ENCODE data around the gene CACNG4.

- no peak for TF ChIP-seq CTCF (IDR thresholded peaks at IDR 0.05)
- TF ChIP-seq POLR2A (IDR thresholded peaks at IDR 0.05), result no peak
These were observed 31.4 kb downstream of the CACNG4 start for GRCh38 chr17:66995944-66996343.
